PC-9 (cell line): ENCODE results near the gene STAT5B. TPM values are rescaled to one million over a fixed set of nuclear protein-coding genes. Genes with fewer than 3 reads are reported as not detected.
A peak's percentile ranks its signal among the peaks of the same experiment; 100 is the strongest.

ENCODE experiments used
- BruUV-seq: library from RNA; stranded (reverse); fragments of 400-500 nt; replicated peaks from 2 replicates; lab custom pipeline; 2021; lab: Mats Ljungman, UMichigan
- CTCF ChIA-PET: fragments of 300-600 bp; sonication (Branson Sonifier 250); formaldehyde crosslinking; loops from one replicate; lab custom pipeline; 2022; ENCODE audit warnings: antibody characterized with exemption; lab: Charles Lee
- POLR2A ChIA-PET: fragments of 300-600 bp; sonication (Branson Sonifier 250); formaldehyde crosslinking; loops from one replicate; lab custom pipeline; 2022; ENCODE audit warnings: antibody characterized with exemption; ENCODE audit not compliant: unreplicated experiment; lab: Charles Lee
- DNase-seq, 2 experiments: peaks; one replicate each; pipeline versions ENCODE4 v3.0.0 to v3.0.0-alpha.2; 2015 to 2022; ENCODE audit warnings: mixed read lengths in 1 of 2
- H2AFZ ChIP-seq: fragments of 200-600 bp; sonication (generic); 2 replicates; pipeline ENCODE4 v1.8.1; 2017; ENCODE audit warnings: antibody characterized with exemption
- H3F3A ChIP-seq: fragments of 200-600 bp; sonication (generic); 2 replicates; pipeline ENCODE4 v1.8.1; 2017; ENCODE audit warnings: antibody characterized with exemption, mild to moderate bottlenecking, low read depth; ENCODE audit not compliant: insufficient read depth
- H3K27ac ChIP-seq: fragments of 200-600 bp; sonication (generic); 2 replicates; pipeline ENCODE4 v1.6.1; 2016; ENCODE audit warnings: mixed run types
- H3K27me3 ChIP-seq: fragments of 200-600 bp; sonication (generic); 2 replicates; pipeline ENCODE4 v1.6.1; 2016; ENCODE audit warnings: low read depth, mixed run types; ENCODE audit not compliant: insufficient read depth
- H3K36me3 ChIP-seq: fragments of 200-600 bp; sonication (generic); 2 replicates; pipeline ENCODE4 v1.6.1; 2016; ENCODE audit warnings: low read depth, mixed run types
- H3K4me1 ChIP-seq: fragments of 200-600 bp; sonication (generic); replicated peaks from 2 replicates; pipeline ENCODE4 v1.6.1; 2016; ENCODE audit warnings: mixed run types; ENCODE audit not compliant: insufficient read depth
- H3K4me2 ChIP-seq: fragments of 200-600 bp; sonication (generic); 2 replicates; pipeline ENCODE4 v1.6.1; 2017; ENCODE audit warnings: mixed run types
- H3K4me3 ChIP-seq: fragments of 200-600 bp; sonication (generic); 2 replicates; pipeline ENCODE4 v1.6.1; 2016; ENCODE audit warnings: mixed run types
- H3K79me2 ChIP-seq: fragments of 200-600 bp; sonication (generic); 2 replicates; pipeline ENCODE4 v1.6.1; 2017; ENCODE audit warnings: low read depth, mixed run types
- H3K9me2 ChIP-seq: fragments of 200-600 bp; sonication (generic); 2 replicates; pipeline ENCODE4 v1.8.1; 2017; ENCODE audit warnings: mild to moderate bottlenecking; ENCODE audit not compliant: insufficient read depth
- H3K9me3 ChIP-seq: fragments of 200-600 bp; sonication (generic); 2 replicates; pipeline ENCODE4 v1.8.1; 2016; ENCODE audit warnings: low read depth; ENCODE audit not compliant: insufficient read depth
- H4K20me1 ChIP-seq: fragments of 200-600 bp; sonication (generic); 2 replicates; pipeline ENCODE4 v1.8.1; 2017; ENCODE audit not compliant: insufficient read depth
- CTCF ChIP-seq: fragments of 200-600 bp; sonication (generic); conservative IDR thresholded peaks from 2 replicates; pipeline ENCODE4 v1.6.1; 2017; ENCODE audit warnings: mixed run types, antibody characterized with exemption, mild to moderate bottlenecking, moderate library complexity
- EZH2 ChIP-seq: fragments of 200-600 bp; sonication (generic); IDR thresholded peaks from 2 replicates; pipeline ENCODE4 v1.8.0; 2017; ENCODE audit warnings: antibody characterized with exemption, low read depth
- intact Hi-C: fragments of 100-400 bp; cut with micrococcal nuclease; formaldehyde crosslinking; loops from one replicate; pipeline ENCODE4 v1.10.0; 2022; ENCODE audit not compliant: unreplicated experiment
- total RNA-seq: library from RNA; stranded (reverse); gene quantifications from 2 replicates; pipeline ENCODE4 v1.2.3, GENCODE V29; 2021

Gene STAT5B
- total RNA-seq, 1 experiment from 2014 or later, result 19.5 TPM

GRCh38 chr17:42163113-42163512, 113.1 kb downstream of the STAT5B start:
- Histone ChIP-seq H3K4me3 (no peak overlapping the region), H3K79me2 (no peaks in the 10 kb centered on the region), H3K9me3 (no peaks in the 10 kb centered on the region), H3K4me2 (no peak overlapping the region), H2AFZ (no peak overlapping the region), H3K9me2 (no peaks in the 10 kb centered on the region), H3K27me3 (no peaks in the 10 kb centered on the region), H3F3A (no peaks in the 10 kb centered on the region), H4K20me1 (no peaks in the 10 kb centered on the region), H3K36me3 (no peaks in the 10 kb centered on the region), H3K27ac (no peak overlapping the region), H3K4me1 (no peaks in the 10 kb centered on the region)
- TF ChIP-seq EZH2 (no peak), CTCF (peak; percentile 55)
- ChIA-PET CTCF (interaction anchor here (0.6 kb wide), 1 partner anchor 24 kb away, joined by 4 read pairs; no protein-coding TSS in a partner anchor), POLR2A (no interaction called here)
- intact Hi-C loops, result no loop called here
- no TSS peak for BruUV-seq
- no peak for DNase-seq

- DNase-seq, result no peak
- BruUV-seq, result no TSS peak
- Histone ChIP-seq H3K9me3 (no peaks in the 10 kb centered on the region), H3K36me3 (no peaks in the 10 kb centered on the region), H4K20me1 (no peaks in the 10 kb centered on the region), H3K27me3 (no peaks in the 10 kb centered on the region), H2AFZ (no peak overlapping the region), H3K4me1 (no peaks in the 10 kb centered on the region), H3K79me2 (no peaks in the 10 kb centered on the region), H3F3A (no peaks in the 10 kb centered on the region), H3K27ac (no peak overlapping the region), H3K4me3 (no peak overlapping the region), H3K9me2 (no peaks in the 10 kb centered on the region), H3K4me2 (no peak overlapping the region)
- ChIA-PET CTCF (no interaction called here), POLR2A (no interaction called here)
- intact Hi-C loops, result no loop called here
- TF ChIP-seq CTCF, result no peak
- TF ChIP-seq EZH2, result no peak
Measured at GRCh38 chr17:42160531-42160910, 115.7 kb downstream of the STAT5B start.

- H3K4me3 ChIP-seq, result no peak overlapping the region
Measured at GRCh38 chr17:42159796-42160530, 116.2 kb downstream of the STAT5B start.

More at GRCh38 chr17:42159796-42160530, 116.2 kb downstream of the STAT5B start:
- ChIA-PET POLR2A (no interaction called here), CTCF (no interaction called here)
- no peaks in the 10 kb centered on the region for H3K9me2 ChIP-seq
- H3K9me3 ChIP-seq, result no peaks in the 10 kb centered on the region
- TF ChIP-seq CTCF, result no peak
- no peak for TF ChIP-seq EZH2
- no peaks in the 10 kb centered on the region for H3K79me2 ChIP-seq
- no peak overlapping the region for H3K27ac ChIP-seq
- H3K4me2 ChIP-seq, result no peak overlapping the region
- H3F3A ChIP-seq, result no peaks in the 10 kb centered on the region
- no peaks in the 10 kb centered on the region for H4K20me1 ChIP-seq
- no peaks in the 10 kb centered on the region for H3K27me3 ChIP-seq
- intact Hi-C loops, result no loop called here
- H2AFZ ChIP-seq, result no peak overlapping the region
- no TSS peak for BruUV-seq
- DNase-seq, result no peak
- H3K36me3 ChIP-seq, result no peaks in the 10 kb centered on the region
- H3K4me1 ChIP-seq, result no peaks in the 10 kb centered on the region
